ENCODE results near the gene SEMA6B. TPM values are rescaled to one million over a fixed set of nuclear protein-coding genes. Genes with fewer than 3 reads are reported as not detected.

The SEMA6B gene
- total RNA-seq, 1 donor from 2014 or later, result not detected

DNA sequence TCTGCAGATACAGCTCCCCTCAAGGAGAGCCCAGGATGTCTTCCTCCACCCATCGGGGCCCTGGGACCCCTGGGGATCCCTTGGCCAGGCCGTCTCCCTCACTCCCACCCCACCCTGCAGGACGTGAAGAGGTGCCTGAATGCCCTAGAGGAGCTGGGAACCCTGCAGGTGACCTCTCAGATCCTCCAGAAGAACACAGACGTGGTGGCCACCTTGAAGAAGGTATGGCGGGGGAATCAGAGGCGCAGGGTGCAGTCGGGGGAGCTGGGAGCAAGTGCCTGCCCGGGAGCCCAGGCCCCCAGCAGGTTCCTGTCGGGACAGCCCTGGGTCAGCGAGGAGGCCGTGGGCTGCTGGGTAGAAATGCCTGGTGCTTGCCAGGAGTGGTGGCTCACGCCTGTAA is 60.8 kb downstream of the SEMA6B start:
- intact Hi-C loops (cut with micrococcal nuclease), result no loop called here
- DNase-seq (ENCODE audit: low spot score), result no peak
- Mint-ChIP-seq H3K9me3 (no peaks in the 10 kb centered on the region), H3K4me3 (no peak overlapping the region), H3K36me3 (ENCODE audit: low read depth) (peaks cover 2% of the 10 kb centered on the region), H3K27me3 (ENCODE audit: insufficient read depth) (no peaks in the 10 kb centered on the region), H3K27ac (no peak overlapping the region), H3K4me1 (ENCODE audit: low read depth) (no peaks in the 10 kb centered on the region)

DNA sequence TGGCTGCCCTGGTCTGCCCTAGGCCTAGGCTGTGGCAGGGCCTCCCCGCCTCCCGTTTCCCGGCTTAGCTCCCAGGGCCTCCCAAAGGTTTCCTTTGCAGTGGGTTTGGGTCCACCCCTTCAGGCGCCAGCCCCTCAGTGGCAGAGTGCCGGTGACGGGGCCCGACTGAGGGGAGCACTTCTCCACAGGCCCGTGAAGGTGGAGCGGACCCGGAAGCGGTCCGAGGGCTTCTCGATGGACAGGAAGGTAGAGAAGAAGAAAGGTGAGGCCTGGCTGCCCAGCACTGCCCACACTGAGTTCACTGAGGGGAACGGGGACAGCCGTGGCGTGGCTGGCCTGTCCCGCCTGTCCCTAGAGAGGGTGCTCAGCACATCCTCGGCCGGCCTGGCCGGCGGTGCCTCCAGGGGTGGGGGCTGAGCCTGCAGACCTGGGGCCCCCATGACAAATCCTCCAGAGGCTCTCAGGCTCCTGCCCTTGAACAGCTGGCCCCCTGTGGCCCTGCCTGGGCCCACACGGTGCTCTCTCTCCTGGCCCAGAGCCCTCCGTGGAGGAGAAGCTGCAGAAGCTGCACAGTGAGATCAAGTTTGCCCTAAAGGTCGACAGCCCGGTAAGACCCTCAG is 61.6 kb downstream of the SEMA6B start:
- H3K4me3 Mint-ChIP-seq, result no peak overlapping the region
- no peaks in the 10 kb centered on the region for H3K4me1 Mint-ChIP-seq (ENCODE audit: low read depth)
- no peaks in the 10 kb centered on the region for H3K9me3 Mint-ChIP-seq
- DNase-seq (ENCODE audit: low spot score), result no peak
- H3K36me3 Mint-ChIP-seq (ENCODE audit: low read depth), result peaks cover 2% of the 10 kb centered on the region
- H3K27ac Mint-ChIP-seq, result no peak overlapping the region
- intact Hi-C loops (cut with micrococcal nuclease), result no loop called here
- no peaks in the 10 kb centered on the region for H3K27me3 Mint-ChIP-seq (ENCODE audit: insufficient read depth)

DNA sequence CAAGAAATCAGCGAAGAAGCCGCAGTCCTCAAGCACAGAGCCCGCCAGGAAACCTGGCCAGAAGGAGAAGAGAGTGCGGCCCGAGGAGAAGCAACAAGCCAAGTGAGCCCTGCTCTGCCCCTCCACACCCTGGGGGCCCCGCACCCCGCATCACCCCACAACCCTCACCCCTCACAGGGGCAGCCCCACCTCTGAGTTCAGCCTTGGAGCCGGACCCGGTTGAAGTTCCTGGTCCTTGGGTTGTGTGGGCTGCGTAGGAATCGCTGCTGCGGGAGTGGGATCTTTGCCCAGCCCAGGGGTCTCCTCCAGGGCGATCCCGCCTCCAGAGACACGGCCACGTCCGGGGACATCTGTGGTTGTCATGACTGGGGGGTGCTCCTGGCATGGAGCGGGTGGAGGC is 63.2 kb downstream of the SEMA6B start:
- H3K27ac Mint-ChIP-seq, result no peak overlapping the region
- H3K36me3 Mint-ChIP-seq (ENCODE audit: low read depth), result peaks cover 2% of the 10 kb centered on the region
- H3K4me3 Mint-ChIP-seq, result no peak overlapping the region
- intact Hi-C loops (cut with micrococcal nuclease), result no loop called here
- no peaks in the 10 kb centered on the region for H3K4me1 Mint-ChIP-seq (ENCODE audit: low read depth)
- H3K9me3 Mint-ChIP-seq, result no peaks in the 10 kb centered on the region
- no peak for DNase-seq (ENCODE audit: low spot score)
- H3K27me3 Mint-ChIP-seq (ENCODE audit: insufficient read depth), result no peaks in the 10 kb centered on the region

DNA sequence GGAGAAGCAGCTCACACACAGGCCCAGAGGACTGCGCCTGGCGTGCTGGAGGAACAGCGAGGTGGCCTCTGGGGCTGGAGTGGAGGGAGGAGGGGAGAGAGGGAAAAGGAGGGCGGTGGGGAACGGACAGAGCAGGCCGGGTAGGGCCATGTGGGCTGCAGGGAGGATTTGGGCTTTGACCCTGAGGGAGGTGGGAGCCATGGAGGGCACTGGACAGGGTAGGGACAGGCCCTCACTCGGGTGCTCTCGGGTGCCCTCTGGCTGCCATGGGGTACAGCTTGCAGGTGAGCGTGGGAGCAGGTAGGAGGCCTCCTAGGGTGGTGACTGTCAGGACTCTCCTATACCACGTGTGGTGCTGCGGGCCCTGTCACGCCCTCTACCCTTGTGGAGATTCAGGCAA is 64.0 kb downstream of the SEMA6B start:
- Mint-ChIP-seq H3K4me1 (ENCODE audit: low read depth) (no peaks in the 10 kb centered on the region), H3K27ac (no peak overlapping the region), H3K36me3 (ENCODE audit: low read depth) (peaks cover 4% of the 10 kb centered on the region), H3K4me3 (no peak overlapping the region), H3K9me3 (no peaks in the 10 kb centered on the region), H3K27me3 (ENCODE audit: insufficient read depth) (no peaks in the 10 kb centered on the region)
- intact Hi-C loops (cut with micrococcal nuclease), result no loop called here
- DNase-seq (ENCODE audit: low spot score), result no peak

DNA sequence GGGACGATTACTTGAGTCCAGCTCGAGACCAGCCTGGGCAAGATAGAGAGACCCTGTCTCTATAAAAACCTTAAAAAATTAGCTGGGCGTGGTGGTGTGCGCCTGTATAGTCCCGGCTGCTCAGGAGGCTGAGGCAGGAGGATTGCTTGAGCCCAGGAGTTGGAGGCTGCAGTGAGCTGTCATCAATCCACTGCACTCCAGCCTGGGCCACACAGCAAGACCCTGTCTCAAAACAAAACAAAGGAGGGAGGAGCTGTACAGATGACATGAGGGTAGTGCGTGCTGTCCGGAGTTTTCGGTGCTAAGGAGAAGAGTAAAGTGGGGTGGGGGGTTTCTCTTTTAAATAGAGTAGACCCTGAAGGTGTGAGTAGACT is 64.8 kb downstream of the SEMA6B start:
- intact Hi-C loops (cut with micrococcal nuclease), result no loop called here
- Mint-ChIP-seq H3K4me1 (ENCODE audit: low read depth) (no peaks in the 10 kb centered on the region), H3K27ac (no peak overlapping the region), H3K9me3 (no peaks in the 10 kb centered on the region), H3K27me3 (ENCODE audit: insufficient read depth) (no peaks in the 10 kb centered on the region), H3K4me3 (no peak overlapping the region), H3K36me3 (ENCODE audit: low read depth) (peaks cover 7% of the 10 kb centered on the region)
- no peak for DNase-seq (ENCODE audit: low spot score)

DNA sequence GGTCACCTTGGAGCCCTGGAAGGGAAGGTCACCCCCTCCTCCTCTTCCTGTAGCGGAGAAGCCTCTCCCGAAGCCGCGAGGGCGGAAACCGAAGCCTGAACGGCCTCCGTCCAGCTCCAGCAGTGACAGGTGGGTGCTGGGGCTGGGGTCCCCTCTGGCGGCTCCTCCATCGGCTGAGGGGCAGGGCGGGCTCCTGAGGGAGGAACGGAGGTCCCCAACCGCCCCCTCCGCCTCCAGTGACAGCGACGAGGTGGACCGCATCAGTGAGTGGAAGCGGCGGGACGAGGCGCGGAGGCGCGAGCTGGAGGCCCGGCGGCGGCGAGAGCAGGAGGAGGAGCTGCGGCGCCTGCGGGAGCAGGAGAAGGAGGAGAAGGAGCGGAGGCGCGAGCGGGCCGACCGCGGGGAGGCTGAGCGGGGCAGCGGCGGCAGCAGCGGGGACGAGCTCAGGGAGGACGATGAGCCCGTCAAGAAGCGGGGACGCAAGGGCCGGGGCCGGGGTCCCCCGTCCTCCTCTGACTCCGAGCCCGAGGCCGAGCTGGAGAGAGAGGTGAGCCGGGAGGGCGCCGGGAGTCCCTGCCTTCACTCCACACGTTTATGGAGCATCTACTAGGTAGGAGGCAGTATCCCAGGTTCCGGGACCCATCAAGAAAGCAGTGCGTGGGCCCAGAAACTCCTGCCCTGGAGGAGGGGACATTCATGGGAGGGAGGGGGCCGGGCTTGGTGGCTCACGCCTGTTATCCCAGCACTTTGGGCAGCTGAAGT is 65.4 kb downstream of the SEMA6B start:
- Mint-ChIP-seq H3K4me1 (ENCODE audit: low read depth) (no peaks in the 10 kb centered on the region), H3K27me3 (ENCODE audit: insufficient read depth) (no peaks in the 10 kb centered on the region), H3K36me3 (ENCODE audit: low read depth) (peaks cover 7% of the 10 kb centered on the region), H3K4me3 (no peak overlapping the region), H3K27ac (no peak overlapping the region), H3K9me3 (no peaks in the 10 kb centered on the region)
- no peak for DNase-seq (ENCODE audit: low spot score)
- intact Hi-C loops (cut with micrococcal nuclease), result no loop called here

DNA sequence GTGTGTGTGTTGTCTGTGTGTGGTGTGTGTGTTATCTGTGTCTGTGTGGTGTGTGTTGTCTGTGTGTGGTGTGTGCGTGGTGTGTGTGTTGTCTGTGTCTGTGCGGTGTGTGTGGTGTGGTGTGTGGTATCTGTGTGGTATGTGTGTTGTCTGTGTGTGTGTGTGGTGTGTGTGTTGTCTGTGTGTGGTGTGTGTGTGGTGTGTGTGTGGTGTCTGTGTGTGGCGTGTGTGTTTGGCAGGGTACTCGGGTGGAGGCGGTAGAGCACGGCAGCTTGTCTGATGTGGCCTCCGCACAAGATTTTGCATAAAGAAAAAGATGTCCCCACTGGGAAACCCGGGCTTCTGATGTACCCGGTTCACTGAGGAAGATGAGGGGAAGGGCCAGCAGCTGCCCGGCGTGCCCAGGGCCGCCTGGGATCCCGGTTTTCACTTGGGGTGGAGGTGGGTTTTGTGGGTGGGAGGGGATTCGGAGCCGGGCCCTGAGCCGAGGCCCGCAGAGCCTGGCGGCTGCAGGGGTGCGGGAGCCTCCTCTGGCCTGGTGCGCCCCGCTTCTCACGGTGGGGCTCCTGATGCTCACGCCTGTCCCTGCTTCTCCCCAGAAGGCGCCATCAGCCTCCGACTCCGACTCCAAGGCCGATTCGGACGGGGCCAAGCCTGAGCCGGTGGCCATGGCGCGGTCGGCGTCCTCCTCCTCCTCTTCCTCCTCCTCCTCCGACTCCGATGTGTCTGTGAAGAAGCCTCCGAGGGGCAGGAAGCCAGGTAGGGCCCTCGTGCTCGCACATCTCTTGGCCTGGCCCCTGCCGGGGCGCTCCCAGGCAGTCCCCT is 66.2 kb downstream of the SEMA6B start:
- Mint-ChIP-seq H3K36me3 (ENCODE audit: low read depth) (peaks cover 10% of the 10 kb centered on the region), H3K27me3 (ENCODE audit: insufficient read depth) (no peaks in the 10 kb centered on the region), H3K4me1 (ENCODE audit: low read depth) (no peaks in the 10 kb centered on the region), H3K4me3 (no peak overlapping the region), H3K27ac (no peak overlapping the region), H3K9me3 (no peaks in the 10 kb centered on the region)
- DNase-seq (ENCODE audit: low spot score), result no peak
- intact Hi-C loops (cut with micrococcal nuclease), result no loop called here

Other genes with a start within 250 kb of the SEMA6B start
- gene STAP2, start 220.9 kb downstream of the SEMA6B start, total RNA-seq, result 12.9 and 15.0 TPM in 2 replicates
- gene MPND, start 216.1 kb downstream of the SEMA6B start, total RNA-seq, result 15.7 and 19.3 TPM in 2 replicates
- gene SH3GL1, start 159.1 kb downstream of the SEMA6B start, total RNA-seq, result 50.3 and 54.2 TPM in 2 replicates
- gene CHAF1A, start 157.0 kb downstream of the SEMA6B start, total RNA-seq, result 106 and 107 TPM in 2 replicates
- gene UBXN6, start 101.9 kb downstream of the SEMA6B start, total RNA-seq, result 49.5 and 51.0 TPM in 2 replicates
- 66.4 and 70.0 TPM in 2 replicates for gene HDGFL2, start 87.4 kb downstream of the SEMA6B start, total RNA-seq
- gene PLIN4, start 41.2 kb downstream of the SEMA6B start, total RNA-seq, result not detected in 2 replicates
- not detected in 2 replicates for gene PLIN5, start 24.5 kb downstream of the SEMA6B start, total RNA-seq
- 0.27 and 0.39 TPM in 2 replicates for gene LRG1, start 19.6 kb downstream of the SEMA6B start, total RNA-seq
- gene TNFAIP8L1, start 79.8 kb upstream of the SEMA6B start, total RNA-seq, result 13.2 and 13.7 TPM in 2 replicates
- gene MYDGF, start 110.7 kb upstream of the SEMA6B start, total RNA-seq, result 97.1 and 98.0 TPM in 2 replicates
- 93.6 and 95.8 TPM in 2 replicates for gene DPP9, start 164.2 kb upstream of the SEMA6B start, total RNA-seq
- gene FEM1A, start 232.1 kb upstream of the SEMA6B start, total RNA-seq, result 23.8 and 24.8 TPM in 2 replicates